ENCODE measurements around the gene AGA. TPM values are rescaled to one million over a fixed set of nuclear protein-coding genes. Genes with fewer than 3 reads are reported as not detected.

AGA gene
- total and polyA plus RNA-seq, 4 donors = 13.3 to 25.3 (median 20.2) TPM

DNA sequence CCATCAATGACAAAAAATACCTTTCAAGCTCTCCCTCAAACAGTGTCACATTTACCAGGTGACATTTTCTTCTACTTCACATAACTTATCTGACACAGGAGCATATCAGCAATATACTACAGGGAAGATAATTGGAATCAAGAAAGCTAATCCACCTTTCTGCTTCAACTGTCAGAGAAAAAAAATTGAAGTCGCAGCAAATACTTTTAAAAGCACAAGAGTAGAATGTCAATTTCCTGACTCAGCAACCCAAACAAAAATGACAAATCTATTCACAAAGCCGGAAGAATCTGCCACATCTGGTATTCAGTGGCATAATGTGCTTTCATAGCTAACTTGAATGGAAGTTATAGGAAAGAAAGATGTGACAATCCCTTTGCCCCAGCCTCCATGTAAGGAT, 36.7 kb downstream of the AGA start:
- DNase-seq (no peak), ATAC-seq (ENCODE audit: insufficient read depth, low FRiP score) (no peak)
- H3K27ac ChIP-seq (ENCODE audit: low read depth in 1 of 2, low read length in 1 of 2) = no peak overlapping the region
- H3K9me3 ChIP-seq (ENCODE audit: control insufficient read depth in 4 of 4, insufficient read depth in 3 of 4, low read length in 3 of 4) = peaks cover 0 to 4% (median 0%) of the 10 kb centered on the region in 4 donors
- 67% methylated on average over 2 of the region's 2 CpGs for WGBS, 2 donors
- TF ChIP-seq, protein P1, sequence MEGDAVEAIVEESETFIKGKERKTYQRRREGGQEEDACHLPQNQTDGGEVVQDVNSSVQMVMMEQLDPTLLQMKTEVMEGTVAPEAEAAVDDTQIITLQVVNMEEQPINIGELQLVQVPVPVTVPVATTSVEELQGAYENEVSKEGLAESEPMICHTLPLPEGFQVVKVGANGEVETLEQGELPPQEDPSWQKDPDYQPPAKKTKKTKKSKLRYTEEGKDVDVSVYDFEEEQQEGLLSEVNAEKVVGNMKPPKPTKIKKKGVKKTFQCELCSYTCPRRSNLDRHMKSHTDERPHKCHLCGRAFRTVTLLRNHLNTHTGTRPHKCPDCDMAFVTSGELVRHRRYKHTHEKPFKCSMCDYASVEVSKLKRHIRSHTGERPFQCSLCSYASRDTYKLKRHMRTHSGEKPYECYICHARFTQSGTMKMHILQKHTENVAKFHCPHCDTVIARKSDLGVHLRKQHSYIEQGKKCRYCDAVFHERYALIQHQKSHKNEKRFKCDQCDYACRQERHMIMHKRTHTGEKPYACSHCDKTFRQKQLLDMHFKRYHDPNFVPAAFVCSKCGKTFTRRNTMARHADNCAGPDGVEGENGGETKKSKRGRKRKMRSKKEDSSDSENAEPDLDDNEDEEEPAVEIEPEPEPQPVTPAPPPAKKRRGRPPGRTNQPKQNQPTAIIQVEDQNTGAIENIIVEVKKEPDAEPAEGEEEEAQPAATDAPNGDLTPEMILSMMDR (IDR thresholded peaks at IDR 0.05; ENCODE audit: control extremely low read depth, extremely low read depth) = no peak
- no peak overlapping the region for H3K9ac ChIP-seq (ENCODE audit: insufficient read depth in 1 of 2, low read length in 2 of 2)
- no peaks in the 10 kb centered on the region for H3K36me3 ChIP-seq (ENCODE audit: control insufficient read depth in 4 of 4, insufficient read depth in 4 of 4, low read length in 4 of 4)
- no peaks in the 10 kb centered on the region for H3K27me3 ChIP-seq (ENCODE audit: control insufficient read depth in 3 of 3, insufficient read depth in 3 of 3, low read length in 2 of 3)
- no peaks in the 10 kb centered on the region for H3K4me1 ChIP-seq (ENCODE audit: control insufficient read depth in 5 of 5, insufficient read depth in 5 of 5, low read length in 5 of 5)
- no peak overlapping the region for H3K4me3 ChIP-seq

GRCh38 chr4:177404986-177405385, 37.3 kb downstream of the AGA start:
- no peak for DNase-seq
- no peak overlapping the region for H3K4me3 ChIP-seq

GRCh38 chr4:177404342-177404741, 37.9 kb downstream of the AGA start:
- WGBS, 2 donors = 86 to 92% methylated on average over 3 of the region's 3 CpGs
- no peak for ATAC-seq (ENCODE audit: insufficient read depth, low FRiP score)
- TF ChIP-seq, protein P1 (IDR thresholded peaks at IDR 0.05; ENCODE audit: control extremely low read depth, extremely low read depth) = no peak

More at GRCh38 chr4:177404986-177405385, 37.3 kb downstream of the AGA start:
- Histone ChIP-seq H3K27me3 (ENCODE audit: control insufficient read depth in 3 of 3, insufficient read depth in 3 of 3, low read length in 2 of 3) (no peaks in the 10 kb centered on the region), H3K4me1 (ENCODE audit: control insufficient read depth in 5 of 5, insufficient read depth in 5 of 5, low read length in 5 of 5) (no peaks in the 10 kb centered on the region), H3K27ac (ENCODE audit: low read depth in 1 of 2, low read length in 1 of 2) (no peak overlapping the region), H3K36me3 (ENCODE audit: control insufficient read depth in 4 of 4, insufficient read depth in 4 of 4, low read length in 4 of 4) (no peaks in the 10 kb centered on the region), H3K9me3 (ENCODE audit: control insufficient read depth in 4 of 4, insufficient read depth in 3 of 4, low read length in 3 of 4) (peaks cover 0 to 4% (median 0%) of the 10 kb centered on the region in 4 donors), H3K9ac (ENCODE audit: insufficient read depth in 1 of 2, low read length in 2 of 2) (no peak overlapping the region)
- TF ChIP-seq, protein P1 (IDR thresholded peaks at IDR 0.05; ENCODE audit: control extremely low read depth, extremely low read depth) = no peak
- no peak for ATAC-seq (ENCODE audit: insufficient read depth, low FRiP score)
- 84 to 88% methylated on average over 4 of the region's 4 CpGs for WGBS, 2 donors

DNA sequence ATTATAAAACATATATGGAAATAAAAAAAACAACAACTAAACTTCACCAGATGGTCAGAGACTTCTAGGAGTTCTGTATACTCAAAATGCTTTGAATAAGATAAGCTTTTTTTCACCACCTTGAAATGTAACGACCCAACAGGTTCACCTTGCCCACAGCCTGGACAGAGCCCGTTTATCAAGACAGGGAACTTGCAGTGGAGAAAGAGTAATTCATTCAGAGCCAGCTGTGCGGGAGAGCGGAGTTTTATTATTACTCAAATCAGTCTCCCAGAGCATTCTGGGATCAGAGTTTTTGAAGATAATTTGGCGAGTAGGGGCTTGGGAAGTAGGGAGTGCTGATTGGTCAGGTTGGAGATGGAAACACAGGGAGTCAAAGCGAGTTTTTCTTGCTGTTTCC, 38.5 kb downstream of the AGA start:
- no peaks in the 10 kb centered on the region for H3K4me1 ChIP-seq (ENCODE audit: control insufficient read depth in 5 of 5, insufficient read depth in 5 of 5, low read length in 5 of 5)
- H3K4me3 ChIP-seq = no peak overlapping the region
- H3K9ac ChIP-seq (ENCODE audit: insufficient read depth in 1 of 2, low read length in 2 of 2) = no peak overlapping the region
- DNase-seq = no peak
- H3K9me3 ChIP-seq (ENCODE audit: control insufficient read depth in 4 of 4, insufficient read depth in 3 of 4, low read length in 3 of 4) = peaks cover 0 to 4% (median 0%) of the 10 kb centered on the region in 4 donors
- H3K27me3 ChIP-seq (ENCODE audit: control insufficient read depth in 3 of 3, insufficient read depth in 3 of 3, low read length in 2 of 3) = no peaks in the 10 kb centered on the region
- TF ChIP-seq, protein P1 (IDR thresholded peaks at IDR 0.05; ENCODE audit: control extremely low read depth, extremely low read depth) = no peak
- H3K36me3 ChIP-seq (ENCODE audit: control insufficient read depth in 4 of 4, insufficient read depth in 4 of 4, low read length in 4 of 4) = no peaks in the 10 kb centered on the region
- 61 to 79% methylated on average over 6 of the region's 6 CpGs for WGBS, 2 donors
- H3K27ac ChIP-seq (ENCODE audit: low read depth in 1 of 2, low read length in 1 of 2) = no peak overlapping the region
- ATAC-seq (ENCODE audit: insufficient read depth, low FRiP score) = no peak

More at GRCh38 chr4:177404342-177404741, 37.9 kb downstream of the AGA start:
- H3K27ac ChIP-seq (ENCODE audit: low read depth in 1 of 2, low read length in 1 of 2) = no peak overlapping the region
- H3K4me3 ChIP-seq = no peak overlapping the region
- no peaks in the 10 kb centered on the region for H3K36me3 ChIP-seq (ENCODE audit: control insufficient read depth in 4 of 4, insufficient read depth in 4 of 4, low read length in 4 of 4)
- H3K9ac ChIP-seq (ENCODE audit: insufficient read depth in 1 of 2, low read length in 2 of 2) = no peak overlapping the region
- peaks cover 0 to 4% (median 0%) of the 10 kb centered on the region in 4 donors for H3K9me3 ChIP-seq (ENCODE audit: control insufficient read depth in 4 of 4, insufficient read depth in 3 of 4, low read length in 3 of 4)
- H3K27me3 ChIP-seq (ENCODE audit: control insufficient read depth in 3 of 3, insufficient read depth in 3 of 3, low read length in 2 of 3) = no peaks in the 10 kb centered on the region
- DNase-seq = no peak
- H3K4me1 ChIP-seq (ENCODE audit: control insufficient read depth in 5 of 5, insufficient read depth in 5 of 5, low read length in 5 of 5) = no peaks in the 10 kb centered on the region
